Central memory CD8-positive, alpha-beta T cell (primary cell): ENCODE results near the gene MAGEA10.
"Not testable (repeated sequence)": the region's sequence is repeated elsewhere in the genome, so short reads cannot be mapped to it uniquely, and the experiment has no call there.

ENCODE experiments used
- ATAC-seq: fragments of 150-1000 bp; cut with Tn5 transposase; replicated peaks from 2 replicates; pipeline ENCODE4 v1.10.0; 2022; ENCODE audit warnings: mild to moderate bottlenecking, moderate FRiP score, moderate number of reproducible peaks; ENCODE audit not compliant: poor library complexity, severe bottlenecking; ENCODE audit errors: extremely low read depth
- DNase-seq, 2 donors: peaks; one replicate each; pipeline ENCODE4 v3.0.0; 2021; ENCODE audit warnings: low spot score in 2 of 2
- H3K27ac Mint-ChIP-seq: one replicate; pipeline ENCODE4 v1.8.0; 2022; ENCODE audit warnings: low read depth, mild to moderate bottlenecking, moderate library complexity, mixed read lengths
- H3K27me3 Mint-ChIP-seq: one replicate; pipeline ENCODE4 v1.8.0; 2022; ENCODE audit warnings: mixed read lengths
- H3K36me3 Mint-ChIP-seq: one replicate; pipeline ENCODE4 v1.8.0; 2022; ENCODE audit warnings: mild to moderate bottlenecking, moderate library complexity, mixed read lengths; ENCODE audit not compliant: insufficient read depth
- H3K4me1 Mint-ChIP-seq: one replicate; pipeline ENCODE4 v1.8.0; 2022; ENCODE audit warnings: mixed read lengths
- H3K4me3 Mint-ChIP-seq: one replicate; pipeline ENCODE4 v1.8.0; 2022; ENCODE audit warnings: mild to moderate bottlenecking, moderate library complexity, mixed read lengths
- H3K9me3 Mint-ChIP-seq: one replicate; pipeline ENCODE4 v1.8.0; 2022; ENCODE audit warnings: mixed read lengths

The MAGEA10 gene

DNA sequence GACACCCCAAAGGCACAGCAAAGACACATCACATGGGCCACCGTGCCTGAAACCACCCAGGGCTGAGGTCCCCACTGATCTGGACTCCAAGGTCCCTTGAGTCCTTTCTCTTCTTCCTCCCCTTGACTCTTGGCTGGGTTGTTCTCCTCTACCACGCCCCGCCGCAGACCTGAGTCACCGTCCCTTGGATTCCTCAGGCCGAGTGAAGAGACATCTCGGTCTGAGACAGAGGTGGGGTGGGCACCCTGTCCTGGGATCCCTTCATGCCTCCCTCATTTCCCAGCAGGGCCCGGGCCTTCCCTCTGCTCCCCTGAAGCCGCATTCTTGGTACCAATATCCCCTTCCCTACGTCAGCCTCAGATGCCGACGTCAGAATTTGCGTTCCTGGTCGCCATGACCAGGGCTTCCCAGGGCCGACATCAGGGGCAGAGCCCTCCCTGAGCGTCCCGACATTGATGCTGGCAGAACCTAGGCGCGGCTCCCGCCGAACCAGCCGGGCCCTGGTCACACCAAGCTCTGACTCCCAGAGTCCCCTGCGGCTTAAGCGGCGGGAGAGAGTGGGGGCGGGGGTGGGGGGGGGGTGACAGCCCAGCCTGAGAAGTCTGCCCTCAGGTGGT is 498 bp downstream of the MAGEA10 start:
- no peaks in the 10 kb centered on the region for H3K9me3 Mint-ChIP-seq
- ATAC-seq (no peak), DNase-seq (no peak)
- no peak overlapping the region for H3K27ac Mint-ChIP-seq
- no peak overlapping the region for H3K4me3 Mint-ChIP-seq
- H3K36me3 Mint-ChIP-seq: no peaks in the 10 kb centered on the region
- no peaks in the 10 kb centered on the region for H3K4me1 Mint-ChIP-seq
- H3K27me3 Mint-ChIP-seq: no peaks in the 10 kb centered on the region

DNA sequence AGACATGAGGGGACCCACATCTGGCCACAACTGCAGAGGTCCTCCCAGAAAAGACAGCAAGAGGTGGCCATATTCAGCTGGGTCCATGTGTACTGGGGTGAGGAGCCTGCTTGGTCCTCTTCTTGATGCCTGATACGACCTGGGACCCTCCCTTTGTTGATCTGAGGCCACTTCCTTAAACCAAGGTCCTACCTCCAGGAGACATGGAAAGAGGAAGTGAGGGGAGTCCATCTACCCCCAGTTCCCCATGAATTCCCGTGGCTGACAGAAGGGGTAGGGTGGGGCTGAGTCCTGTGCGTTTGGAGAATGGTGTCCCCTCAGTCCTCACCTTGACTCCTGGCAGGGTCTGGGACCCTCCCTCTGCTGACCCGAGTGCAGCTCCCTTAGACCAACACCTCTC is 2.1 kb downstream of the MAGEA10 start:
- no peaks in the 10 kb centered on the region for H3K9me3 Mint-ChIP-seq
- no peak overlapping the region for H3K27ac Mint-ChIP-seq
- ATAC-seq (no peak), DNase-seq (no peak)
- H3K36me3 Mint-ChIP-seq: no peaks in the 10 kb centered on the region
- no peaks in the 10 kb centered on the region for H3K27me3 Mint-ChIP-seq
- H3K4me3 Mint-ChIP-seq: no peak overlapping the region
- no peaks in the 10 kb centered on the region for H3K4me1 Mint-ChIP-seq

DNA sequence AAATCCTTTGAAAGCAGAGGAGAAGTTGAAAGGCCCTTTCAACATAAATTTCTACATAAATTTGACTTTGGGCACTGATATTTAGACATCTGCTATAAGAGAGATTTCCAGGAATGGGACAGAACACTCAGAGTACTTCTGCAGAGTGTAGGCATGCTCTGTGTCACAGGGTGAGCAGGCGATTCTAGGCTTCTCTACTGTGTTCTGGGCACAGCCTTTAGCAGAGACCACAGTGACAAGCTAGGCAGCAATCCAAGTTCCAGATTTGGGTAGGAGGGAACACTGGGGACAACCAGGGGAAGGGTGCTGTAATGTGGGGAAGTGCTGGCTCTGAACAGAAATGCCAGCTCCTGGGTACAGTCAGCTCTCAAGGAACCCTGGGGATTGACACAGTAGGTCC is 6.9 kb downstream of the MAGEA10 start:
- no peak for ATAC-seq
- H3K27ac Mint-ChIP-seq: no peak overlapping the region
- H3K9me3 Mint-ChIP-seq: no peaks in the 10 kb centered on the region
- H3K27me3 Mint-ChIP-seq: no peaks in the 10 kb centered on the region
- H3K4me3 Mint-ChIP-seq: no peak overlapping the region
- H3K36me3 Mint-ChIP-seq: no peaks in the 10 kb centered on the region
- H3K4me1 Mint-ChIP-seq: no peaks in the 10 kb centered on the region
- no peak for DNase-seq

DNA sequence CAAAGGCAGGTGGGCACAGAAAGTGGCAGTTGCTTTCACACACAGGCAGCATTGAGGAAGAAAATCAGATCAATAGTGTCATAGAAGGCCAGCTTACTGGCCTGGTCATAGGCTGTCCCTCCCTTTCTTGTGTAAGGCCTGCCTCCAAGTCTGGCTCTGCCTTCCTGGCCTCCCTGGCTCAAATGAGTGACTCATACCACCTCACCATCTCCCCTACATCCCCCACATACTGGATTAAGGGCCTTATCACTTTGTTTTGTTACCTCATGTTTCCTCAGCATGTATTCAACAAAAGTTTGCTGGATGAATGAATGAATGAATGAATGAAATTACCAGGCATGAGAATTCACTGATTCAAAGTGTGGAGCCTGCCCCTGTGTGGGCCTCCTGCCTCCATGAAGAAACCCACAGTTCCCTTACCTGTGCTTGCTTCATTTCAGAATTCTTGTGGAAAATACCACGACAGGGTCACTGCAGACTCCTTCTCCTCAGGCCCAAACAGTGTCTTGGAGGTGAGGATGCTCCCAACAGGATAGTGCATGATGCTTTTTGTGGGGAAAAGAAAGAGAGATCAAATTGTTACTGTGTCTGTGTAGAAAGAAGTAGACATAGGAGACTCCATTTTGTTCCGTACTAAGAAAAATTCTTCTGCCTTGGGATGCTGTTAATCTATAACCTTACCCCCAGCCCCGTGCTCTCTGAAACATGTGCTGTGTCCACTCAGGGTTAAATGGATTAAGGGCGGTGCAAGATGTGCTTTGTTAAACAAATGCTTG is 9.1 kb downstream of the MAGEA10 start:
- not testable (repeated sequence) for H3K27ac Mint-ChIP-seq, DNase-seq, H3K36me3 Mint-ChIP-seq, H3K9me3 Mint-ChIP-seq, H3K4me1 Mint-ChIP-seq, H3K27me3 Mint-ChIP-seq, ATAC-seq, H3K4me3 Mint-ChIP-seq

DNA sequence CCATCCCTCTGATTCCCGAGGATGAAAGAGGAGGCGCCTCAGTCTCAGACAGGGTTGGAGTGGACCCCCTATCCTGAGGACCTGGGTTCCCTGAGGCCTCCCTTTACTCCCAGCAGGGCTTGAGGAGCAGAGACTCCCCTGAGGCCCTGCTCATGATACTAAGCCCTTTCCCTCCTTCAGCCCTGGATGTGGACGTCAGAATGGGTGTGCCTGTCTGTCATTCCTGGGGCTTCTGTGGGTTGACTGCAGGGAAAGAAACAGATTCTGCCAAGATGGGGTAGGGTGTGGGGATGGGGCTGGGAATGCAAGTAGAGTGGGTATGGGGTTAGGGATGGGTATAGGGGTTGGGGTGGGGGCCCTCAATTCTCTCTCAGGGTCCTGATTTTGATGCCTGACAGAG is 21.1 kb downstream of the MAGEA10 start:
- Mint-ChIP-seq H3K9me3 (no peaks in the 10 kb centered on the region), H3K4me1 (no peaks in the 10 kb centered on the region), H3K27me3 (no peaks in the 10 kb centered on the region), H3K4me3 (no peak overlapping the region), H3K36me3 (no peaks in the 10 kb centered on the region), H3K27ac (no peak overlapping the region)
- DNase-seq (no peak), ATAC-seq (no peak)

DNA sequence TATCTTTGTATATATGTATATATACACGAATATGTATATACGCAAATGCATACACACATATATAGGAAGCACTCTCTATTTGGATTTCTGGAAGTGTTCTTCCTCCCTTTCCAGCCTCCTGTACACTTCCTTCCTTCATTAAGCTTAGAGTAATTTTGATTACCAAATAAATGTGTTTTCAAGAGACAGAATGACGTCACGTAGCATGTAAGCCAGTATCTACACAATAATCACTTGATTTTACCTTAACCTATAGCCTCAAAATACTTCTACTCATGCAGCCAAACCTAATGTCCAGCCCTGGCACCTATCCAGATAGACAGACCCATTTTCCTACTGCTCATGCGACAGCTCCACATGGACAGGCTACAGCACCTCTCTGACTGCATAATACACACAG is 29.9 kb downstream of the MAGEA10 start:
- H3K27ac Mint-ChIP-seq: no peak overlapping the region
- no peak overlapping the region for H3K4me3 Mint-ChIP-seq
- no peaks in the 10 kb centered on the region for H3K36me3 Mint-ChIP-seq
- ATAC-seq (no peak), DNase-seq (no peak)
- no peaks in the 10 kb centered on the region for H3K4me1 Mint-ChIP-seq
- no peaks in the 10 kb centered on the region for H3K9me3 Mint-ChIP-seq
- no peaks in the 10 kb centered on the region for H3K27me3 Mint-ChIP-seq

DNA sequence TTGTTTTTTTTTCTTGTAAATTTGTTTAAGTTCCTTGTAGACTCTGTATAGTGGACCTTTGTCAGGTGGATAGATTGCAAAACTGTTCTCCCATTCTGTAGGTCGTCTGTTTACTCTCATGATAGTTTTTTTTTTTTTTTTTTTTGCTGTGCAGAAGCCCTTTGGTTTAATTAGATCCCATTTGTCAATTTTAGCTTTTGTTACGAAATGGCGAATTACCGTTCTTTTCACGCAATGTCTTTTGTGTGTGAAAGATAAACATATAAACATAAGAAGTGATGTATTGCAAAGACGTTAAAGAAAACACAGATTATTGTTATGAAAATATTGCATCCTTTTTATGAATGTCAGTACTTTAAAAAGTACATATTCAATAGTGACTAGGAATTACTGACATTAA is 34.5 kb downstream of the MAGEA10 start:
- ATAC-seq (no peak), DNase-seq (no peak)
- Mint-ChIP-seq H3K27ac (no peak overlapping the region), H3K27me3 (no peaks in the 10 kb centered on the region), H3K4me3 (no peak overlapping the region), H3K4me1 (no peaks in the 10 kb centered on the region), H3K36me3 (no peaks in the 10 kb centered on the region), H3K9me3 (no peaks in the 10 kb centered on the region)

DNA sequence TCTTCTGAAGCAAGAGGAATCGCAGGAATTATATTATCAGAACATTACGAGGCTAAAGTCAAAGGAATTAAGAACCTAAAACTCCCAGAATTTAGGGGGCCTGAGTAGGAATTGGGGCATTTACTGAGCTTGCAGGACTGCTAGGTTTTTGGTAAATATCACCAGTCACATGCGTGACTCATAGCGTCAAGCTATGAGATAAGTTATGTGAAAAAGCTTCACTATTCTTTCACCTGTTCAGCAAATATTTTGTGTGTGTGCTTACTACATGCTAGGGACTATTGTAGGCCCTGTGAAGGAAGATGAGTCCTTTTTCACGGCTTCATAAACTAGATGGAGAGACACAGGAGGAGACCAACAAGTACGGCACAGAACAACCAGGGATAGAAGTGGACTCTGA is 52.2 kb downstream of the MAGEA10 start:
- Mint-ChIP-seq H3K9me3 (no peaks in the 10 kb centered on the region), H3K4me3 (no peak overlapping the region), H3K27me3 (no peaks in the 10 kb centered on the region), H3K27ac (no peak overlapping the region), H3K4me1 (no peaks in the 10 kb centered on the region), H3K36me3 (peaks cover 1% of the 10 kb centered on the region)
- ATAC-seq: no peak
- DNase-seq: no peak
